Smooth muscle cell (in vitro differentiated cells): ENCODE data around the gene SREK1IP1. TPM values are rescaled to one million over a fixed set of nuclear protein-coding genes. Genes with fewer than 3 reads are reported as not detected.
A peak's percentile ranks its signal among the peaks of the same experiment; 100 is the strongest.

Experiments
- DNase-seq: peaks from one replicate; lab custom pipeline; 2025; ENCODE audit not compliant: unreplicated experiment; lab: John Stamatoyannopoulos, UW
- H2AFZ ChIP-seq: fragments of 200-600 bp; sonication (generic); 2 replicates; pipeline ENCODE4 v1.6.0; 2016; ENCODE audit warnings: antibody characterized with exemption, low read depth, mild to moderate bottlenecking
- H3F3A ChIP-seq: fragments of 200-600 bp; sonication (generic); 2 replicates; pipeline ENCODE4 v1.6.0; 2017; ENCODE audit warnings: antibody characterized with exemption, low read depth
- H3K27ac ChIP-seq: fragments of 200-600 bp; sonication (generic); 2 replicates; pipeline ENCODE4 v1.5.1; 2016; ENCODE audit warnings: low read depth, mild to moderate bottlenecking
- H3K27me3 ChIP-seq: fragments of 200-600 bp; sonication (generic); 2 replicates; pipeline ENCODE4 v1.6.1; 2016; ENCODE audit warnings: low read depth, mild to moderate bottlenecking
- H3K36me3 ChIP-seq: fragments of 200-600 bp; sonication (generic); 2 replicates; pipeline ENCODE4 v1.5.1; 2016; ENCODE audit warnings: low read depth
- H3K4me1 ChIP-seq: fragments of 200-600 bp; sonication (generic); 2 replicates; pipeline ENCODE4 v1.5.1; 2016; ENCODE audit warnings: low read depth
- H3K4me2 ChIP-seq: fragments of 200-600 bp; sonication (generic); 2 replicates; pipeline ENCODE4 v1.6.0; 2016; ENCODE audit warnings: mild to moderate bottlenecking
- H3K4me3 ChIP-seq: fragments of 200-600 bp; sonication (generic); 2 replicates; pipeline ENCODE4 v1.5.1; 2016; ENCODE audit warnings: mild to moderate bottlenecking
- H3K79me2 ChIP-seq: fragments of 200-600 bp; sonication (generic); 2 replicates; pipeline ENCODE4 v1.6.0; 2016; ENCODE audit warnings: low read depth, mild to moderate bottlenecking
- H3K9ac ChIP-seq: fragments of 200-600 bp; sonication (generic); 2 replicates; pipeline ENCODE4 v1.6.0; 2016; ENCODE audit warnings: low read depth
- H3K9me3 ChIP-seq: fragments of 200-600 bp; sonication (generic); replicated peaks from 2 replicates; pipeline ENCODE4 v1.5.1; 2016; ENCODE audit warnings: low read depth
- H4K20me1 ChIP-seq: fragments of 200-600 bp; sonication (generic); 2 replicates; pipeline ENCODE4 v1.6.0; 2016; ENCODE audit warnings: low read depth
- CTCF ChIP-seq: fragments of 200-600 bp; sonication (generic); IDR thresholded peaks from 2 replicates; pipeline ENCODE4 v1.5.1; 2017; ENCODE audit warnings: borderline replicate concordance, mild to moderate bottlenecking, antibody characterized with exemption; ENCODE audit not compliant: insufficient read depth, poor library complexity, severe bottlenecking
- WGBS: methylation state at CpG from one replicate; pipeline ENCODE4 v1.1.7; 2016; ENCODE audit warnings: low lambda C conversion rate; 5-methylcytosine and 5-hydroxymethylcytosine counted together
- polyA plus RNA-seq: library from polyadenylated mRNA; unstranded; fragments of >200 nt; fragmentation: Nextera tagmentation; extraction: Ambion mirVana; gene quantifications from 2 replicates; pipeline ENCODE4 v1.2.1, GENCODE V29; 2016
- total RNA-seq: library from RNA; depleted of rRNA; stranded (reverse); fragments of >200 nt; gene quantifications from 2 replicates; pipeline ENCODE4 v1.2.3, GENCODE V29; 2014

SREK1IP1 gene
- total and polyA plus RNA-seq, 2 experiments from 2014 or later = 21.7 to 36.5 TPM

GRCh38 chr5:64775291-64775690 lies 6.8 kb upstream of the SREK1IP1 start:
- H3K4me3 ChIP-seq = no peak overlapping the region
- no peak overlapping the region for H3K4me2 ChIP-seq
- WGBS = 100% methylated on average over 1 of the region's 1 CpG
- H3K79me2 ChIP-seq = peaks cover 33% of the 10 kb centered on the region
- no peaks in the 10 kb centered on the region for H3K27me3 ChIP-seq
- H4K20me1 ChIP-seq = peaks cover 4% of the 10 kb centered on the region
- TF ChIP-seq CTCF = no peak
- H3F3A ChIP-seq = no peaks in the 10 kb centered on the region
- H3K27ac ChIP-seq = no peak overlapping the region
- H3K9ac ChIP-seq = no peak overlapping the region
- DNase-seq = no peak
- H3K36me3 ChIP-seq = peaks cover 5% of the 10 kb centered on the region
- no peak overlapping the region for H2AFZ ChIP-seq
- H3K4me1 ChIP-seq = no peaks in the 10 kb centered on the region
- no peaks in the 10 kb centered on the region for H3K9me3 ChIP-seq

GRCh38 chr5:64773533-64773932 lies 5.0 kb upstream of the SREK1IP1 start:
- Histone ChIP-seq H2AFZ (no peak overlapping the region), H3K27ac (no peak overlapping the region), H3K27me3 (no peaks in the 10 kb centered on the region), H3K4me3 (no peak overlapping the region), H3F3A (no peaks in the 10 kb centered on the region), H3K36me3 (peaks cover 5% of the 10 kb centered on the region), H3K4me2 (no peak overlapping the region), H3K4me1 (no peaks in the 10 kb centered on the region), H3K79me2 (peaks cover 47% of the 10 kb centered on the region), H3K9ac (no peak overlapping the region), H4K20me1 (peaks cover 4% of the 10 kb centered on the region), H3K9me3 (no peaks in the 10 kb centered on the region)
- no peak for DNase-seq
- no peak for TF ChIP-seq CTCF
- 100% methylated on average over 1 of the region's 1 CpG for WGBS

GRCh38 chr5:64771736-64772135 lies 3.2 kb upstream of the SREK1IP1 start:
- H2AFZ ChIP-seq = no peak overlapping the region
- H3K27me3 ChIP-seq = no peaks in the 10 kb centered on the region
- H4K20me1 ChIP-seq = no peaks in the 10 kb centered on the region
- H3K4me1 ChIP-seq = peaks cover 7% of the 10 kb centered on the region
- TF ChIP-seq CTCF = no peak
- no peak overlapping the region for H3K27ac ChIP-seq
- H3F3A ChIP-seq = no peaks in the 10 kb centered on the region
- H3K4me3 ChIP-seq = no peak overlapping the region
- no peaks in the 10 kb centered on the region for H3K9me3 ChIP-seq
- H3K36me3 ChIP-seq = peaks cover 5% of the 10 kb centered on the region
- H3K9ac ChIP-seq = no peak overlapping the region
- WGBS = 87% methylated on average over 4 of the region's 4 CpGs
- DNase-seq = no peak
- H3K79me2 ChIP-seq = peaks cover 57% of the 10 kb centered on the region
- H3K4me2 ChIP-seq = no peak overlapping the region

GRCh38 chr5:64769855-64770254 lies 1.4 kb upstream of the SREK1IP1 start:
- peaks cover 7% of the 10 kb centered on the region for H3K4me1 ChIP-seq
- peak overlapping the region; percentile 73 for H3K4me3 ChIP-seq
- H3K27me3 ChIP-seq = no peaks in the 10 kb centered on the region
- H3K79me2 ChIP-seq = peaks cover 73% of the 10 kb centered on the region
- TF ChIP-seq CTCF = no peak
- H3K9ac ChIP-seq = no peak overlapping the region
- no peaks in the 10 kb centered on the region for H3K36me3 ChIP-seq
- no peaks in the 10 kb centered on the region for H3F3A ChIP-seq
- H2AFZ ChIP-seq = no peak overlapping the region
- peaks cover 11% of the 10 kb centered on the region for H4K20me1 ChIP-seq
- no peak for DNase-seq
- H3K27ac ChIP-seq = no peak overlapping the region
- peak overlapping the region; percentile 96 for H3K4me2 ChIP-seq
- H3K9me3 ChIP-seq = no peaks in the 10 kb centered on the region
